GM18858 (cell line): ENCODE results near the gene AK3.

Experiments
- ATAC-seq: cut with Tn5 transposase; IDR thresholded peaks from one replicate; pipeline ENCODE4 v1.9.1; 2021; ENCODE audit not compliant: unreplicated experiment

AK3 gene

DNA sequence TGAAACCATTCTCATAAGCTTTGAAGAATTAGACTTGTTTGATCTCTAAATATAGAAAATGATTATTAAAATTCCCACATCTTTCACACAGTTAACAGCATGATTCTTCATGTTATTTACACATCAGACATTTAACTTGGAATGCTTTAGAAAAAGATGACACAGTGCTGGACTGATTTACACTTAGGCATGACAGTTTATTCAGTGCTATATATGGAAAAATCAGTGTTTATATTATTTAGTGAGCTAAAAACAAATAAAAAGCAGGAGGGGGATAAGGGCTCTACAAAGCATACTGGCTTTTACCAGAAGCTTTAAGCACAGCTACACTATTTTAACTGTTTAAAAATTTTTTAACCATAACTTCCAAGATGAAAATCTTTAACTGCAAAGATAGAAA lies 31.6 kb downstream of the AK3 start:
- ATAC-seq, result no peak

DNA sequence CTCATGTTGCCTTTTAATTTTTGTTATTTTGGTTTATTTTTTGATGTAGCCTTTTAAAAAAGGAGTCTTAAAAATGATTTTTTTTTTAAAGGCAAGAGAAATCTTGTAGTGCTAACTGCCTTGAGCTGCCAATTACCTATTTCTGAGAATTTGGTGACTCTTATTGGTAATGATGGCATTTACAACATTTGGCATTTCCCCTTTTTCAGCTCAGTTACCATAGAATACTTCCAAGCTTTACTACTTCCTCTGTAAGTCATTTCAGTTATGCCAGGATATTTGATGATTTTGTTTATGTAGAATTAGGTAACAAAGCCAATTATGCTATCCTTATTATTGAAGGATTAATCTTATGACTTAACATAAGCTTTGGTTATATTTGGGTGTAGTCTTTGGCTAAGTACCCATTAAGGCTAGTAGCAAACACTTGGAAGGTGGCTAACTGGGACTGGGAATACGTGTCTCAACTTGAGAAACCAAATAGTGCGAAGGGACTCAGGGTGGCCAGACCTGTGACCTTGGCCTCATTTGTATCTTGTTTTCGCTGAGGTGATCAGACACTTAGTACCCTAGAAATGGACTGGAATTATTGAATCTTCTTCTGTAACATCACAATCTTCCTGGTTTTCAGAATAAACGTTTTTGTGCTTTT lies 33.9 kb downstream of the AK3 start:
- ATAC-seq, result no peak

- ATAC-seq, result no peak
Measured at GRCh38 chr9:4706021-4706420, 35.0 kb downstream of the AK3 start.

DNA sequence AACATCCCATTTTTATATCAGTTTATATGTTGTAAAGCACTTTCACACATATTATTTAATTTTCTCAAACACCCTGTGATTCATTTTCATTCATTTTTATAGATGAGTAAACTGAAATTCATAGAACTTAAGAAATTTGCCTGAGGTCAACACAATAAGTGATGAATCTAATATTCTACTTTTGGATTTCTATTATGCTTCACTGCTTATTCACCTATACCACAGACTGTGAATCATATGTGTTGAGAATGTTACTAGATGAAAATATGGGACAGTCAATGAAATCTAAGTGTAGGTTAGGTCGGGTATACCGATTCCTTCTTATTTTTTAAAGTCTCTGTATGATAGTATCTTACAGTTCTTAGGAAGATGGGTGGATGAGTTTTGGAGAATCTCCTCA lies 36.9 kb downstream of the AK3 start:
- ATAC-seq, result no peak

GRCh38 chr9:4701526-4701925 lies 39.5 kb downstream of the AK3 start:
- ATAC-seq, result no peak

DNA sequence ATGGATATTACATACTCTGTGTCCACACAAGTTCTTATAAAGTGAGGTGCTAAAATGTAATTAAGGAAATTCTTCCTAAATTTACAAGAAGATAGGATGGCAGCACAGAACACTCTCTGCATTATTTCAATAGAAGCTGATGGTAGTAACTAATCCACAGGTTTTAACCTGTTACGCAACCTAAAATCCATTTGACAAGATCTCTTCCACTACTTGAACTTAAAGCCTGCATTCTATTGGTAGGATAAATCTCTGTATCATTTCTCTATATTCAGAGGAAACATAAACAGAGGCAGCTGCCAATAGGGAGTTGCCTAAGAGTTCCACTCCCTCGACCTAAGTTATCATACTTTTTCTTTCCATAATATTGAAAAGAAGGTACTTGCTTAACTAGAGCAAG lies 40.1 kb downstream of the AK3 start:
- no peak for ATAC-seq

DNA sequence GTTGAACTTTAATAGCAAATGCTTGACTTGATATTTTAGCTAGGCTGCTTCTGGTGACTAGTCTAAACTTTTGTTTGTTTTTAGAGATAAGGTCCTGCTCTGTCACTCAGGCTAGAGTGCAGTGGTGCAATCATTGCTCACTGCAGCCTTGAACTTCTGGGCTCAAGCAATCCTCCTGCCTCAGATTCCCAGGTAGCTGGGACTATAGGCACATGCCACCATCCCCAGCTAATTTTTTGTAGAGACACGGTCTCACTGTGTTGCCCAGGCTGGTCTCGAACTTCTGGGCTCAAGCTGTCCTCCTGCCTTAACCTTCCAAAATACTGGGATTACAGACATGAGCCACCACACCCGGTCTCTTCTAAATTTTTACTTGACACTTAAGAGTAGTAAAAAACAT lies 40.9 kb downstream of the AK3 start:
- ATAC-seq, result no peak

GRCh38 chr9:4691795-4692194 lies 49.2 kb downstream of the AK3 start:
- no peak for ATAC-seq

DNA sequence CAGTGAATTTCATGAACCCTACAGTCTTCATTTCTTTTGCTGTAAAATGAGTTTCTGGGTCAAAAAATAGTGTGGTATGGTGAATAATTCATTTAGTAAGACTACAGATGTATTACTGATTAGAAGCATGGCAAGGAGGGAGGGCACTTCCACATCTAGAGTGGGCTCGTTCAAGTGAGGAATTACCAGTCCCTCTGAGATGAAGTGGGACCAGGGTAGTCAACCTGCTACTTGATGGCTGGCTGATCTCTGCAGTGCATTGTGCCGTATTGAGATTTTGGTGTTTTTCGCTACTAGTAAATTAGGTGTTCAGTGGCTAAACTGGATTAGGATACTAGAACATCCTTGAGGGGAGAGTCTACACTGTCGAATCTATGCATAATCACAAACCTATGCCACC lies 50.9 kb downstream of the AK3 start:
- peak; percentile 44 for ATAC-seq

DNA sequence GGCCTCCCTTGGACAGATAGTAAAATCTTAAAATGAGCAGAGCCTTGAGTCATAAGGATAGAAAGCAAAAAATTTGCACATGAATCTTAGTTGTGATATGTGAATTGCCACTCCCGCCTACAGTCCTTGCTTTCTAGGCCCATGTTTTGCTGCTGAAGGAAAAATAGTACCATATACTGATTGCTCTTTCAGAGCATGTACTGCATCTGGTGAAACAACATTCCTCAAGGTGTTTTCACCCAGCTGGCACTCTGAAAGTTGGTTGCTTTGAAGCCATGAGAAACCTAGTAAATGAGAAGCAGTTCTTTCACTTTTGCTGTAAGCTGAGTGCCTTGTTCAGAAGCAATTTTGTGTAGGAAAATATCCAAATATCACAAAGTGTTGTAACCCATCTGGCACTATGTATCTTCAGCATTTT lies 51.3 kb downstream of the AK3 start:
- peak; percentile 72 for ATAC-seq

DNA sequence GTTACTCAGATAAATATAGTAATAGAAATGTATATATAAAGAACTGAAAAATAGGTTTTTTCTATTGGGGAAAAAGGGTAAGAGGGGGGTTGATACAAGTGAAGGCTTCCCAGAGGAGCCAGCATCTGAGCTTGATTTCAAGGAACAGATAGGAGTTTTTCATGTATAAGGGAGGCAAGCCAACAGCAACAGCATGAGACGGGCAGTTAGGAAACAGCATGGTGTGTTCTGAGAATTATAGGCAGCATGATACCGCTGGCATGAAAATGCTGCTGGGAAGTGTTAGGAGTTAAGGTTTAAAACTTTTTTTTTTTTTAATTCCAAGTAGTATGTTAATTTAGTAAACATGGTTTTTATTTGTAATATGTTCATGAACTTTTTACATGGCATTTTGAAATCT lies 52.0 kb downstream of the AK3 start:
- ATAC-seq, result no peak

DNA sequence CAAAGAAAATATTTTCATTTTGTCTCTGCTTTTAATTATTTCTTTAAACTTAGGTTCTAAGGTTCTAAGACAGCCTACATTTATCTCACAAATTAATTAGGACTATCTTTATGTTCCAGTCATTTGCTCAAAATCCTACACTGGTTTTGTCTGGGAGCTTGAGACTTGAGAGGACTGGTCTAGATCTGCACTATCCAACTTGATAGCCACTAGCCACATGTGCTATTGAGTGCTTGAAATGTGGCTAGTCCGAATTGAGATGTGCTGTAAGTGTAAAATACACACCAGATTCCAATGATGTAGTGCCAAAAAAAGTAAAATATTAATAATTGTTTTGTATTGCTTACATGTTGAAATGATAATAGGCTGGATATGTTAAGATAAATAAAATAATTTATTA lies 54.4 kb downstream of the AK3 start:
- no peak for ATAC-seq

- no peak for ATAC-seq
Measured at GRCh38 chr9:4686112-4686511, 54.9 kb downstream of the AK3 start.

DNA sequence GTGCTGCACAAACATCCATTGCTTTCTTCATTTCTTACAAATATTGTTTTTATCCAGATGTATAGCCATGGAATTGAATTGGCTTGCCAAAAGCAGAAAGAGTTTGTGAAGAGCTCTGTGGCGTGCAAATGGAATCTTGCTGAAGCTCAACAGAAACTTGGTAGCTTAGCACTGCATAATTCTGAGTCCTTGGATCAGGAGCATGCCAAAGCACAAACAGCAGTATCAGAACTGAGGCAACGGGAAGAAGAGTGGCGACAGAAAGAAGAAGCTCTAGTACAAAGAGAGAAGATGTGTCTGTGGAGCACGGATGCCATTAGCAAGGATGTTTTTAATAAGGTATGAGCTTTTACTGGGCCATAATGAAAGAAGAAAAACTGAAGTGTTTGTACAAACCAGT lies 56.2 kb downstream of the AK3 start:
- no peak for ATAC-seq

DNA sequence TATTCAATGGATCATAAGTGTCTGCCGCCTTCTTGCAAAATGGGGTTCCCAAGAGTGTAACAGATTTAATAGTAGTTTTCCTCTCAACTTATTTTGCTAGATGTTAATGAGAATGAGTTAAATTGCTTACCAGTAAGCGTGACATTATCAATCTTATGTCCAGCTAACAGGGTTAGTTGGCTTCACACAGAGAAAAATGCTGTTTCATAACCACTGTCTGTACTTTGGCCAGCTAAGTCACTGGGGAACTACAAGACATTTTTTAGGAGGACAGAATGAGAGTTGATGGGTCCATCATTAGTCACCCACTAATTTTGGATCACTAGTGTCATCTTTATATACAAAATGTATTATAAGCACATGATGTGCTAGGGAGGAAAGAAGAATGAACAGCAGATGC lies 60.3 kb downstream of the AK3 start:
- ATAC-seq, result no peak

GRCh38 chr9:4680173-4680525 lies 60.9 kb downstream of the AK3 start:
- peak; percentile 3 for ATAC-seq

DNA sequence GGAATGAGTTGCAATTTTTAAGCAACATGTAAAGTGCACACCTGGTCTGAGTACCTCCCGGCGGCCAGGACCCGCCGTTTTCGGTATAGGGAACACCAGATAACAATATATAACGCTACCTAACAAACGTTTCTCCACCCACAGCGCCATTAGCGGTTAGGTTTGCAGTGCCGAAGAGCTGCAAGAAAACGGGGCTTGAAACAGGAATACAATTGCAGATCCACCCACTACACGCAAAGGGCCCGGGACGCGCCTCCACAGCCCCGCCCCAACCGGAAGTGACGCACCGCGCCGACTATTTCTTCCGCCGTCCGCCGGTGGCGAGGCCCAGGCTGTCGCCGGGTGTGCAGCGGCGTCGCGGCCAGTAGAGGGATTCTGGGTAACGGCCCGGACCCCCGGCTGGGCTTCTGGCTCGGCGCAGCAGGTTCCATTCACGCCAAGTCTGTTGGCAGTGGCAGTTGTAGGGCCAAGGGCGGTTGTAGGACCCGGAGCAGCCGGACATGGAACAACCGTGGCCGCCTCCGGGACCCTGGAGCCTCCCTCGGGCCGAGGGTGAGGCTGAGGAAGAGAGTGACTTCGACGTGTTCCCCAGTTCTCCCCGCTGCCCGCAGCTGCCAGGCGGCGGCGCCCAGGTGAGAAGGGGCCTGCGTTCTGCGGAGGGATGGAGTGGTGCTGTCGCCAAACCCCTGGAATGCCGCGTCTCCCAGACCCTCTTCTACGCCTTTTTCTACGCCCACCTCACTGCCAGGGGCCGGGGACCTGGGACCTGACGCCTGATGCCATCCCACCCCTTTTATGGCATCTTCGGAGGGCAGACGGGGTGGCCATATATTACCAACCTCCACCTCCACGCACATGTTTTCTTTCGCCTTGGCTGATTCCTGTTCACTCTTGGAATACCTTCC lies 61.5 kb downstream of the AK3 start, which contains the start of gene CDC37L1:
Gene CDC37L1 (plus strand): TSS at position 302 of the 905 bp plus-strand sequence. CDS start 199 bp downstream, at position 501.
- ATAC-seq, result peak; percentile 88

- no peak for ATAC-seq
Measured at GRCh38 chr9:4678679-4679267, 62.2 kb downstream of the AK3 start.

GRCh38 chr9:4677392-4677791 lies 63.6 kb downstream of the AK3 start:
- ATAC-seq, result no peak

DNA sequence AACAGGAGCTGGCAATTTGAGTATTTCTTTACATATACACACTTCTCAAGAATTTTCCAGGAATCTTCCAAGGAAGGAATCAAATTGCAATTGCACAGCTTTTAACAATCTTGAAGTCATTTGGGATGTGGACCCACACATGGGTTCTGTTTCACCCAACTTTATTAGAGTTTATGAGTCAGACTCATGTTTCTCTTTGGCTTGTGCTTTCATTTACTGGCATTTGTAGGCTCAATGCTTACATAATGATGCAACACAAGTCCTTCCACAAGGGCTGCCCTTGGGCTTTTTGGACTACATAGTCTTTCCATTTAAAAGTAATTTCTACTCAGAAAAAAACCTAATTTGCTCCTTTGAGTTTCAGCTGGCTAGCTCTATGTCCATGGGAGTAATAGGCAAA lies 66.2 kb downstream of the AK3 start:
- ATAC-seq, result no peak

GRCh38 chr9:4671737-4672136 lies 69.3 kb downstream of the AK3 start:
- no peak for ATAC-seq

DNA sequence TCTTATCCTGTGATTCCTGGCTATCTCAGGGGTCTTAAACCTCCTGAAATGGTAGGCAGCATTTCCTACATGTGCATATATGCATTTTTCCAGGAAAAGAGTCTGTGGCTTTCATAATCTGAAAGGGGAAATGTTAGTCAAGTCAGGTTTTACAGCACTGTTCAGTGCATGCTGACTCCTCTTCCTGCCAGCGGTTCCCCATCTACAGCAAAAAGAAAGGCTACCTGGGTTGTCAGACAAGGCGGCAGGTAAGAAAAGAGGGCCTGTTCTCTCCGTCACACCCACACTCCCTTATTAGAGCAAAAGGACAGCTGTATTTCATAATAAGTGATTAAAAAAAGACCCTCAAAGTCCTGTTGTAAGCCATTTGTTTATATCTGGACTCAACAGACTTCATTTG lies 70.4 kb downstream of the AK3 start:
- no peak for ATAC-seq
